H9 (cell line): ENCODE measurements around the gene RNU1-1. TPM values are rescaled to one million over a fixed set of nuclear protein-coding genes. Genes with fewer than 3 reads are reported as not detected.
A peak's percentile ranks its signal among the peaks of the same experiment; 100 is the strongest.
"Not testable (repeated sequence)": the region's sequence is repeated elsewhere in the genome, so short reads cannot be mapped to it uniquely, and the experiment has no call there.

Experiments used
- DNase-seq: peaks from one replicate; pipeline ENCODE4 v3.0.0-alpha.2; 2017
- H2AFZ ChIP-seq: one replicate; pipeline ENCODE4 v1.6.1; 2013; ENCODE audit warnings: mild to moderate bottlenecking, low read length, control low read depth, moderate library complexity
- H2AK5ac ChIP-seq: 2 replicates; pipeline ENCODE4 v1.6.1; 2013; ENCODE audit warnings: low read length, control low read depth, mixed read lengths; ENCODE audit not compliant: insufficient read length
- H2BK120ac ChIP-seq: one replicate; pipeline ENCODE4 v1.6.1; 2013; ENCODE audit warnings: low read depth, mild to moderate bottlenecking, low read length, control low read depth, inconsistent platforms; ENCODE audit not compliant: poor library complexity, severe bottlenecking
- H2BK12ac ChIP-seq: 2 replicates; pipeline ENCODE4 v1.6.1; 2013; ENCODE audit warnings: low read length, control low read depth, mixed read lengths, low read depth; ENCODE audit not compliant: insufficient read length
- H2BK15ac ChIP-seq: 2 replicates; pipeline ENCODE4 v1.6.1; 2013; ENCODE audit warnings: low read depth, low read length, control low read depth
- H2BK20ac ChIP-seq: one replicate; pipeline ENCODE4 v1.6.1; 2013; ENCODE audit warnings: low read depth, mild to moderate bottlenecking, low read length, control low read depth, inconsistent platforms; ENCODE audit not compliant: poor library complexity, severe bottlenecking
- H2BK5ac ChIP-seq: 2 replicates; pipeline ENCODE4 v1.6.1; 2013; ENCODE audit warnings: low read length, control low read depth, mixed read lengths; ENCODE audit not compliant: insufficient read length
- H3K14ac ChIP-seq: 2 replicates; pipeline ENCODE4 v1.6.1; 2013; ENCODE audit warnings: low read length, control low read depth; ENCODE audit not compliant: insufficient read depth
- H3K18ac ChIP-seq: 2 replicates; pipeline ENCODE4 v1.6.1; 2013; ENCODE audit warnings: low read depth, mild to moderate bottlenecking, mixed read lengths, low read length, control low read depth; ENCODE audit not compliant: insufficient read length
- H3K23ac ChIP-seq: 2 replicates; pipeline ENCODE4 v1.6.1; 2013; ENCODE audit warnings: low read length, control low read depth, mixed read lengths, low read depth; ENCODE audit not compliant: insufficient read length
- H3K23me2 ChIP-seq: 2 replicates; pipeline ENCODE4 v1.6.1; 2013; ENCODE audit warnings: low read depth, mild to moderate bottlenecking, mixed read lengths, low read length, control low read depth; ENCODE audit not compliant: insufficient read length, poor library complexity, severe bottlenecking
- H3K27ac ChIP-seq: 2 replicates; pipeline ENCODE4 v1.5.1; 2013; ENCODE audit warnings: low read length, control low read depth, mixed read lengths, low read depth; ENCODE audit not compliant: insufficient read length
- H3K27me3 ChIP-seq: 2 replicates; pipeline ENCODE4 v1.6.1; 2013; ENCODE audit warnings: low read length, control low read depth, inconsistent platforms; ENCODE audit not compliant: insufficient read depth
- H3K4ac ChIP-seq: 2 replicates; pipeline ENCODE4 v1.6.1; 2013; ENCODE audit warnings: low read depth, mild to moderate bottlenecking, control low read depth, inconsistent platforms, low read length, moderate library complexity
- H3K4me1 ChIP-seq: 2 replicates; pipeline ENCODE4 v1.6.1; 2013; ENCODE audit warnings: low read length, control low read depth, inconsistent platforms; ENCODE audit not compliant: insufficient read depth
- H3K4me2 ChIP-seq: 2 replicates; pipeline ENCODE4 v1.6.1; 2013; ENCODE audit warnings: low read length, control low read depth, mixed read lengths; ENCODE audit not compliant: insufficient read length, insufficient read depth
- H3K56ac ChIP-seq: 2 replicates; pipeline ENCODE4 v1.6.1; 2013; ENCODE audit warnings: low read depth, mild to moderate bottlenecking, mixed read lengths, low read length, control low read depth; ENCODE audit not compliant: insufficient read length
- H3K79me1 ChIP-seq: 2 replicates; pipeline ENCODE4 v1.6.1; 2013; ENCODE audit warnings: low read depth, mild to moderate bottlenecking, moderate library complexity, low read length, control low read depth, inconsistent platforms; ENCODE audit not compliant: insufficient read depth, poor library complexity, severe bottlenecking
- H3K79me2 ChIP-seq: 2 replicates; pipeline ENCODE4 v1.6.1; 2013; ENCODE audit warnings: low read length, control low read depth, inconsistent platforms; ENCODE audit not compliant: insufficient read depth
- H3K9ac ChIP-seq: 2 replicates; pipeline ENCODE4 v1.6.1; 2013; ENCODE audit warnings: low read length, control low read depth, mixed read lengths; ENCODE audit not compliant: insufficient read length; ENCODE audit errors: extremely low read depth
- H3K9me3 ChIP-seq: one replicate; pipeline ENCODE4 v1.6.1; 2013; ENCODE audit warnings: low read depth, low read length, inconsistent platforms; ENCODE audit not compliant: control insufficient read depth
- H3T11ph ChIP-seq: one replicate; pipeline ENCODE4 v1.6.1; 2013; ENCODE audit warnings: mild to moderate bottlenecking, low read length, control low read depth, inconsistent platforms
- H4K20me1 ChIP-seq: one replicate; pipeline ENCODE4 v1.6.1; 2013; ENCODE audit not compliant: control insufficient read depth, insufficient read length, insufficient read depth
- H4K5ac ChIP-seq: 2 replicates; pipeline ENCODE4 v1.6.1; 2013; ENCODE audit warnings: low read depth, mild to moderate bottlenecking, mixed read lengths, low read length, control low read depth; ENCODE audit not compliant: insufficient read length
- H4K8ac ChIP-seq: replicated peaks from 2 replicates; pipeline ENCODE4 v1.6.1; 2013; ENCODE audit warnings: low read length, control low read depth, mixed read lengths, low read depth; ENCODE audit not compliant: insufficient read length
- H4K91ac ChIP-seq: 2 replicates; pipeline ENCODE4 v1.6.1; 2013; ENCODE audit warnings: low read depth, mild to moderate bottlenecking, moderate library complexity, mixed read lengths, low read length, control low read depth; ENCODE audit not compliant: insufficient read length
- H3K27ac Mint-ChIP-seq, 3 experiments: 2 replicates in 2 of 3; 3 replicates in 1 of 3; pipeline ENCODE4 v1.8.0; 2020 to 2021; ENCODE audit warnings: mixed read lengths in 3 of 3, mild to moderate bottlenecking in 1 of 3, moderate library complexity in 1 of 3
- H3K27me3 Mint-ChIP-seq: 2 replicates; pipeline ENCODE4 v1.8.0; 2021; ENCODE audit warnings: low read depth, mild to moderate bottlenecking, moderate library complexity, mixed read lengths
- H3K36me3 Mint-ChIP-seq, 3 experiments: 2 replicates in 2 of 3; 3 replicates in 1 of 3; pipeline ENCODE4 v1.8.0; 2020 to 2021; ENCODE audit warnings: low read depth in 3 of 3, mixed read lengths in 3 of 3; ENCODE audit not compliant: insufficient read depth in 1 of 3
- H3K4me1 Mint-ChIP-seq, 2 experiments: 2 replicates each; pipeline ENCODE4 v1.8.0; 2020; ENCODE audit warnings: mixed read lengths in 2 of 2
- H3K4me3 Mint-ChIP-seq, 2 experiments: 2 replicates in 1 of 2; 3 replicates in 1 of 2; pipeline ENCODE4 v1.8.0; 2020 to 2021; ENCODE audit warnings: mild to moderate bottlenecking in 2 of 2, mixed read lengths in 2 of 2, moderate library complexity in 1 of 2
- H3K9me3 Mint-ChIP-seq, 2 experiments: 2 replicates in 1 of 2; 3 replicates in 1 of 2; pipeline ENCODE4 v1.8.0; 2020; ENCODE audit warnings: mild to moderate bottlenecking in 2 of 2, mixed read lengths in 2 of 2, moderate library complexity in 1 of 2
- CTCF ChIP-seq: fragments of 200-600 bp; sonication (generic); conservative IDR thresholded peaks from 3 replicates; pipeline ENCODE4 v1.8.0; 2021; ENCODE audit warnings: antibody characterized with exemption, mild to moderate bottlenecking
- WGBS: extraction: QIAGEN DNeasy Blood & Tissue Kit; methylation state at CpG from one replicate; pipeline ENCODE4 v1.1.7; 2013; ENCODE audit warnings: missing lambda C conversion rate, low lambda C conversion rate, mixed read lengths; ENCODE audit not compliant: insufficient read length; ENCODE audit errors: extremely low coverage; 5-methylcytosine and 5-hydroxymethylcytosine counted together
- total RNA-seq: library from RNA; stranded (reverse); gene quantifications from 2 replicates; pipeline ENCODE4 v1.2.1, GENCODE V29; 2021

RNU1-1 gene
- total RNA-seq, 1 experiment from 2014 or later: 2,051 TPM

DNA sequence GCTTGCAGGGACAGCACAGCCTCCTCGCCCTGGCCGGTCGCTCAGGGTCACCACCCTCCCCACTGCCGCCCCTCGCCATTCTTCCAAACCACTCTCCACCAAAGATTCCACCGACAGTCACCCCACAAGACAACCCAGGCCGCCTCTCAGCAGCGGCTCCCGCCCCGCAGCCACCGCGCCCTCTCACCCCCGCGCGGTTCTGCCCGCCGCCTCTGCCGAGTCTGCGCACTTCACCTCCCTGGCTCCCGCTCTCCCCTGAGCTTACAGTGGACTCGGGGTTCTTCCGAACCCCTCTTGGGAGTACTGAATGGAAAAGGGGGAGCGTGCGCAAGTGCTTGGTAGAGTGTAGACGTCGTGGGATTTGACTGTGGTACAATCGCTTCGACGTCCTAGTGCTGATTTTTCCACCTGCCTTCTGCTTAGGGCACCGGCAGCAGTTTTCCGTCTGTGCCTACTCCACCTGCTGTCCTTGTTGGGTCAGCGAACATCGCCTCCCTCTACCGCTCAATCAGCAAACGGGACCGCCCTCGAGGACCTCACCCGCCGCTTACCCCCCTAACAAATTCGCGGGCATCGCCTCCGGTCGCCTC lies 20.2 kb upstream of the RNU1-1 start:
- not testable (repeated sequence) for H2AFZ ChIP-seq, H2BK20ac ChIP-seq, H2BK5ac ChIP-seq, H3K56ac ChIP-seq, H4K5ac ChIP-seq, H3T11ph ChIP-seq, H3K27ac ChIP-seq, H3K23me2 ChIP-seq, H2AK5ac ChIP-seq, H3K23ac ChIP-seq, H4K8ac ChIP-seq, H3K4ac ChIP-seq, H3K4me1 ChIP-seq, H3K27me3 ChIP-seq, H2BK12ac ChIP-seq, H3K79me1 ChIP-seq, H3K79me2 ChIP-seq, H2BK120ac ChIP-seq, H3K18ac ChIP-seq, H3K9me3 Mint-ChIP-seq, H3K27ac Mint-ChIP-seq, H4K91ac ChIP-seq, H3K9me3 ChIP-seq, H2BK15ac ChIP-seq, H4K20me1 ChIP-seq, H3K36me3 Mint-ChIP-seq, H3K9ac ChIP-seq, H3K14ac ChIP-seq
- peak overlapping the region; percentile 76 for H3K4me2 ChIP-seq
- WGBS: no CpG with 5 or more reads among the region's 44 CpGs
- peaks cover 40% of the 10 kb centered on the region for H3K27me3 Mint-ChIP-seq
- peak; percentile 13; the same call in 1 of the 3 replicates for TF ChIP-seq CTCF
- peaks cover 22% of the 10 kb centered on the region in 2 experiments for H3K4me1 Mint-ChIP-seq
- H3K4me3 Mint-ChIP-seq: peak overlapping the region; percentile 86 to 93
- DNase-seq: peak; percentile 46
